RWPE2 (cell line): ENCODE measurements around the gene MGARP.
A peak's percentile ranks its signal among the peaks of the same experiment; 100 is the strongest.
"Not testable (repeated sequence)": the region's sequence is repeated elsewhere in the genome, so short reads cannot be mapped to it uniquely, and the experiment has no call there.

Source experiments
- ATAC-seq: fragments of 200-7000 bp; cut with Tn5 transposase; 3 replicates; pipeline ENCODE4 v1.9.1; 2021; ENCODE audit warnings: low read depth
- DNase-seq: peaks from one replicate; pipeline ENCODE4 v3.0.0-alpha.2; 2020; ENCODE audit warnings: low spot score
- H3K27ac ChIP-seq: fragments of 450-650 bp; 2 replicates; pipeline ENCODE4 v1.5.1; 2017; ENCODE audit warnings: mild to moderate bottlenecking; ENCODE audit not compliant: poor library complexity, severe bottlenecking
- H3K27me3 ChIP-seq: fragments of 250-450 bp; sonication (Bioruptor Pico); 2 replicates; pipeline ENCODE4 v1.5.1; 2021; ENCODE audit warnings: mild to moderate bottlenecking, moderate library complexity; ENCODE audit not compliant: insufficient read depth, poor library complexity, severe bottlenecking
- H3K36me3 ChIP-seq: fragments of 250-450 bp; sonication (Bioruptor Pico); 2 replicates; pipeline ENCODE4 v1.5.1; 2020; ENCODE audit warnings: low read depth, mild to moderate bottlenecking, moderate library complexity
- H3K4me1 ChIP-seq: fragments of 250-450 bp; sonication (Bioruptor Pico); 2 replicates; pipeline ENCODE4 v1.5.1; 2021; ENCODE audit warnings: mild to moderate bottlenecking, moderate library complexity; ENCODE audit not compliant: insufficient read depth, poor library complexity, severe bottlenecking
- H3K4me3 ChIP-seq: fragments of 250-450 bp; sonication (Bioruptor Pico); 2 replicates; pipeline ENCODE4 v1.5.1; 2021; ENCODE audit warnings: mild to moderate bottlenecking, moderate library complexity; ENCODE audit not compliant: severe bottlenecking
- H3K9me3 ChIP-seq: fragments of 250-450 bp; sonication (Bioruptor Pico); 2 replicates; pipeline ENCODE4 v1.5.1; 2021; ENCODE audit warnings: mild to moderate bottlenecking, moderate library complexity; ENCODE audit not compliant: severe bottlenecking
- TF ChIP-seq, protein P1 (sequence below): fragments of 450-650 bp; IDR thresholded peaks from one replicate; pipeline ENCODE4 v1.5.1; 2017; ENCODE audit warnings: mild to moderate bottlenecking, moderate library complexity; ENCODE audit not compliant: poor library complexity, severe bottlenecking

Gene MGARP

GRCh38 chr4:139279760-139280620, at the start of gene MGARP:
TSS of gene MGARP (minus strand) at chr4:139280225. CDS start at chr4:139280158, 67 bp downstream.
- Histone ChIP-seq H3K27ac (no peak within 1 kb of the TSS), H3K9me3 (no peaks in the 10 kb centered on the region), H3K4me1 (no peaks in the 10 kb centered on the region), H3K36me3 (no peaks in the 10 kb centered on the region), H3K27me3 (no peaks in the 10 kb centered on the region), H3K4me3 (peak within 1 kb of the TSS; percentile 25)
- DNase-seq, result peak; percentile 59
- TF ChIP-seq, protein P1, sequence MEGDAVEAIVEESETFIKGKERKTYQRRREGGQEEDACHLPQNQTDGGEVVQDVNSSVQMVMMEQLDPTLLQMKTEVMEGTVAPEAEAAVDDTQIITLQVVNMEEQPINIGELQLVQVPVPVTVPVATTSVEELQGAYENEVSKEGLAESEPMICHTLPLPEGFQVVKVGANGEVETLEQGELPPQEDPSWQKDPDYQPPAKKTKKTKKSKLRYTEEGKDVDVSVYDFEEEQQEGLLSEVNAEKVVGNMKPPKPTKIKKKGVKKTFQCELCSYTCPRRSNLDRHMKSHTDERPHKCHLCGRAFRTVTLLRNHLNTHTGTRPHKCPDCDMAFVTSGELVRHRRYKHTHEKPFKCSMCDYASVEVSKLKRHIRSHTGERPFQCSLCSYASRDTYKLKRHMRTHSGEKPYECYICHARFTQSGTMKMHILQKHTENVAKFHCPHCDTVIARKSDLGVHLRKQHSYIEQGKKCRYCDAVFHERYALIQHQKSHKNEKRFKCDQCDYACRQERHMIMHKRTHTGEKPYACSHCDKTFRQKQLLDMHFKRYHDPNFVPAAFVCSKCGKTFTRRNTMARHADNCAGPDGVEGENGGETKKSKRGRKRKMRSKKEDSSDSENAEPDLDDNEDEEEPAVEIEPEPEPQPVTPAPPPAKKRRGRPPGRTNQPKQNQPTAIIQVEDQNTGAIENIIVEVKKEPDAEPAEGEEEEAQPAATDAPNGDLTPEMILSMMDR, result no peak
- ATAC-seq, result peak; percentile 73

- Histone ChIP-seq H3K4me1 (peaks cover 13% of the 10 kb centered on the region), H3K4me3 (no peak overlapping the region), H3K27me3 (no peaks in the 10 kb centered on the region), H3K9me3 (no peaks in the 10 kb centered on the region), H3K36me3 (peaks cover 47% of the 10 kb centered on the region), H3K27ac (no peak overlapping the region)
- ATAC-seq (no peak), DNase-seq (no peak)
- TF ChIP-seq, protein P1, result no peak
Observed at GRCh38 chr4:139329665-139330200, 49.7 kb upstream of the MGARP start.

GRCh38 chr4:139324620-139325019, 44.6 kb upstream of the MGARP start:
- Histone ChIP-seq H3K4me1 (peaks cover 2% of the 10 kb centered on the region), H3K27ac (no peak overlapping the region), H3K27me3 (no peaks in the 10 kb centered on the region), H3K4me3 (no peak overlapping the region), H3K36me3 (peaks cover 39% of the 10 kb centered on the region), H3K9me3 (no peaks in the 10 kb centered on the region)
- TF ChIP-seq, protein P1, result no peak
- DNase-seq, result no peak
- ATAC-seq, result no peak

DNA sequence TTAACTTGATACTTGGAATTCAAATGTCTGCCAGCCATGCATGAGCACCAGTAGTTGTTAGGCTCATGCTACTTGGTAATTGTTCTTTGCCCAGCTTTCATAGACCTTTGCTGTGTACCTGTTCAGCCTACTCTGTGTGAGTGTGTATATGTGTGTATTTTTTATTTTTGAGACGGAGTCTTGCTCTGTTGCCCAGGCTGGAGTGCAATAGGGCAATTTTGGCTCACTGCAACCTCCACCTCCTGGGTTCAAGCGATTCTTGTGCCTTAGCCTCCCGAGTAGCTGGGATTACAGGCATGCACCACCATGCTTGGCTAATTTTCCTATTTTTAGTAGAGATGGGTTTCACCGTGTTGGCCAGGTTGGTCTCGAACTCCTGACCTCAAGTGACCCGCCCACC, 42.5 kb upstream of the MGARP start:
- not testable (repeated sequence) for H3K4me3 ChIP-seq, H3K9me3 ChIP-seq, H3K4me1 ChIP-seq, DNase-seq, H3K27me3 ChIP-seq, H3K27ac ChIP-seq, ATAC-seq
- peaks cover 29% of the 10 kb centered on the region for H3K36me3 ChIP-seq

- peaks cover 24% of the 10 kb centered on the region for H3K36me3 ChIP-seq
- not testable (repeated sequence) for H3K4me1 ChIP-seq, H3K4me3 ChIP-seq, H3K27me3 ChIP-seq, ATAC-seq, H3K9me3 ChIP-seq, H3K27ac ChIP-seq, DNase-seq
Observed at GRCh38 chr4:139322070-139322469, 42.0 kb upstream of the MGARP start.

DNA sequence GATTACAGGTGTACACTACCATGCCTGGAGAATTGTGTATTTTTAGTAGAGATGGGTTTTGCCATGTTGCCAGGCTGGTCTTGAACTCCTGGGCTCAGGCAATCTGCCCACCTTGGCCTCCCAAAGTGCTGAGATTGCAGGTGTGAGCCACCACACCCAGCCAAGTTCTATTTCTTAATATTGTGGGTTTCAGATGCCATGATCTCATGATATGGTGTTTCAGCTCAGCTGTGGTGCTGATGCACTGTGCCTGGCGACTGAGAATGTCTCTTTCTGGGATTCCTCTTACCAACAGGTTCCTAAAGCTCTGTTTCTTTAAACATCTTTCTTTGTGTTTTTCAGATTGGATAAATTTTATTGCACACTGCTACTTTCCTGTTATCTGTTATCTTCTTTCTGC, 39.5 kb upstream of the MGARP start:
- no peaks in the 10 kb centered on the region for H3K9me3 ChIP-seq
- TF ChIP-seq, protein P1, result no peak
- H3K36me3 ChIP-seq, result peaks cover 4% of the 10 kb centered on the region
- ATAC-seq (no peak), DNase-seq (no peak)
- H3K27ac ChIP-seq, result no peak overlapping the region
- no peak overlapping the region for H3K4me3 ChIP-seq
- no peaks in the 10 kb centered on the region for H3K27me3 ChIP-seq
- H3K4me1 ChIP-seq, result no peaks in the 10 kb centered on the region
